HCT116 (cell line): ENCODE measurements around the gene FNDC4. TPM values are rescaled to one million over a fixed set of nuclear protein-coding genes. Genes with fewer than 3 reads are reported as not detected.

ENCODE experiments used
- ATAC-seq: fragments of 200-7000 bp; cut with Tn5 transposase; 2 replicates; pipeline ENCODE4 v1.9.1; 2020; ENCODE audit warnings: mild to moderate bottlenecking, moderate library complexity
- BruUV-seq: library from RNA; stranded (reverse); fragments of 400-500 nt; replicated peaks from 2 replicates; lab custom pipeline; 2021; lab: Mats Ljungman, UMichigan
- CTCF ChIA-PET: fragments of 300-600 bp; sonication (Branson Sonifier 250); formaldehyde crosslinking; loops from one replicate; lab custom pipeline; 2021; ENCODE audit warnings: antibody characterized with exemption; lab: Charles Lee
- POLR2A ChIA-PET: fragments of 300-600, 350-600 bp; sonication (Branson Sonifier 250); formaldehyde crosslinking; loops from one replicate; lab custom pipeline; 2021; ENCODE audit warnings: antibody characterized with exemption; lab: Charles Lee
- RAD21 ChIA-PET, 2 experiments: fragments of 300-600 bp; sonication (Branson Sonifier 250); formaldehyde crosslinking; loops; one replicate each; lab custom pipeline; 2023; ENCODE audit warnings: low total read pairs in 2 of 2; ENCODE audit not compliant: uncharacterized antibody in 2 of 2, unreplicated experiment in 2 of 2, low non-redundant PET in 1 of 2; lab: Charles Lee
- DNase-seq: peaks from one replicate; pipeline ENCODE4 v3.0.0-alpha.2; 2010; ENCODE audit warnings: low read depth, low spot score
- H2AFZ ChIP-seq: fragments of 200-600 bp; shearing (Covaris generic), sonication (generic); 2 replicates; pipeline ENCODE4 v1.6.1; 2017; ENCODE audit warnings: low read depth, mixed run types, mixed read lengths, antibody characterized with exemption, low read length; ENCODE audit not compliant: poor library complexity, severe bottlenecking
- H3K27ac ChIP-seq: 2 replicates; pipeline ENCODE4 v1.5.1; 2012; ENCODE audit warnings: low read depth, low read length
- H3K27me3 ChIP-seq: fragments of 200-600 bp; sonication (generic); 2 replicates; pipeline ENCODE4 v1.6.1; 2016; ENCODE audit warnings: mixed run types, low read length, mixed read lengths; ENCODE audit not compliant: insufficient read depth
- H3K36me3 ChIP-seq, 2 experiments: fragments of 200-500 bp in 1 of 2; fragments of 200-600 bp in 1 of 2; sonication (Bioruptor generic) in 1 of 2; sonication (generic) in 1 of 2; 2 replicates each; pipeline versions ENCODE4 v1.5.1 to v1.6.1; 2014 to 2016; ENCODE audit warnings: low read length in 2 of 2, inconsistent platforms in 1 of 2, mixed read lengths in 1 of 2, mixed run types in 1 of 2; ENCODE audit not compliant: insufficient read depth in 2 of 2, control insufficient read depth in 1 of 2
- H3K4me1 ChIP-seq, 2 experiments: fragments of 200-600 bp in 1 of 2; sonication (generic) in 1 of 2; 2 replicates each; pipeline versions ENCODE4 v1.5.1 to v1.6.1; 2012 to 2017; ENCODE audit warnings: low read length in 2 of 2, inconsistent platforms in 1 of 2, mild to moderate bottlenecking in 1 of 2, mixed read lengths in 1 of 2, mixed run types in 1 of 2, moderate library complexity in 1 of 2; ENCODE audit not compliant: insufficient read depth in 2 of 2, control insufficient read depth in 1 of 2
- H3K4me2 ChIP-seq: fragments of 200-600 bp; sonication (generic); 2 replicates; pipeline ENCODE4 v1.6.1; 2017; ENCODE audit warnings: mixed run types, low read length, mixed read lengths
- H3K4me3 ChIP-seq, 2 experiments: fragments of 200-600 bp in 1 of 2; sonication (generic) in 1 of 2; replicated peaks in 1 of 2; 2 replicates each; pipeline ENCODE4 v1.5.1; 2011 to 2016; ENCODE audit warnings: low read length in 2 of 2, control low read depth in 1 of 2, low read depth in 1 of 2, mild to moderate bottlenecking in 1 of 2, mixed read lengths in 1 of 2, mixed run types in 1 of 2
- H3K79me2 ChIP-seq: fragments of 200-600 bp; sonication (generic); 2 replicates; pipeline ENCODE4 v1.6.1; 2017; ENCODE audit warnings: mild to moderate bottlenecking, mixed run types, low read length, moderate library complexity, mixed read lengths; ENCODE audit not compliant: insufficient read depth
- H3K9ac ChIP-seq: fragments of 200-600 bp; sonication (generic); 2 replicates; pipeline ENCODE4 v1.6.1; 2016; ENCODE audit warnings: low read length, mixed read lengths
- H3K9me2 ChIP-seq: fragments of 200-600 bp; sonication (generic), shearing (Covaris generic); 2 replicates; pipeline ENCODE4 v1.6.1; 2017; ENCODE audit warnings: mixed run types, mild to moderate bottlenecking, moderate library complexity; ENCODE audit not compliant: insufficient read depth
- H3K9me3 ChIP-seq, 2 experiments: fragments of 200-500 bp in 1 of 2; fragments of 200-600 bp in 1 of 2; sonication (Bioruptor generic) in 1 of 2; sonication (generic) in 1 of 2; 2 replicates each; pipeline ENCODE4 v1.6.1; 2014 to 2017; ENCODE audit warnings: low read length in 2 of 2, mixed read lengths in 2 of 2, inconsistent platforms in 1 of 2, low read depth in 1 of 2, mild to moderate bottlenecking in 1 of 2, mixed run types in 1 of 2, moderate library complexity in 1 of 2; ENCODE audit not compliant: control insufficient read depth in 1 of 2, insufficient read depth in 1 of 2
- H4K20me1 ChIP-seq: fragments of 200-600 bp; sonication (generic), shearing (Covaris generic); 2 replicates; pipeline ENCODE4 v1.6.1; 2017; ENCODE audit warnings: mixed run types, mild to moderate bottlenecking, moderate library complexity; ENCODE audit not compliant: insufficient read depth
- FOSL1 ChIP-seq: IDR thresholded peaks from 2 replicates; pipeline ENCODE4 v1.6.1; 2012; ENCODE audit warnings: low read depth
- POLR2AphosphoS5 ChIP-seq: IDR thresholded peaks from 2 replicates; pipeline ENCODE4 v1.6.1; 2011; ENCODE audit warnings: mild to moderate bottlenecking, low read depth, low read length, moderate library complexity
- RAD21 ChIP-seq: IDR thresholded peaks from 2 replicates; pipeline ENCODE4 v1.6.1; 2012; ENCODE audit warnings: low read depth, mild to moderate bottlenecking
- ZNF274 ChIP-seq: fragments of 200-500 bp; sonication (Bioruptor generic); IDR thresholded peaks from 2 replicates; pipeline ENCODE4 v1.6.1; 2014; ENCODE audit warnings: mild to moderate bottlenecking, low read depth, low read length, inconsistent platforms
- intact Hi-C: fragments of 100-400 bp; cut with micrococcal nuclease; formaldehyde crosslinking; loops from 2 replicates; pipeline ENCODE4 v1.10.0; 2022
- total RNA-seq: library from RNA; stranded (reverse); gene quantifications from one replicate; pipeline ENCODE4 v1.2.1, GENCODE V29; 2021; ENCODE audit not compliant: unreplicated experiment
- TF ChIP-seq, protein P1 (sequence below): IDR thresholded peaks from 2 replicates; pipeline ENCODE4 v1.6.1; 2012
- TF ChIP-seq, protein P2 (sequence below): IDR thresholded peaks from 2 replicates; pipeline ENCODE4 v1.6.1; 2011; ENCODE audit warnings: mild to moderate bottlenecking, low read length, moderate library complexity; ENCODE audit not compliant: insufficient replicate concordance; ENCODE audit errors: extremely low read depth

FNDC4 gene
- total RNA-seq, 1 experiment from 2014 or later = 3.3 TPM

DNA sequence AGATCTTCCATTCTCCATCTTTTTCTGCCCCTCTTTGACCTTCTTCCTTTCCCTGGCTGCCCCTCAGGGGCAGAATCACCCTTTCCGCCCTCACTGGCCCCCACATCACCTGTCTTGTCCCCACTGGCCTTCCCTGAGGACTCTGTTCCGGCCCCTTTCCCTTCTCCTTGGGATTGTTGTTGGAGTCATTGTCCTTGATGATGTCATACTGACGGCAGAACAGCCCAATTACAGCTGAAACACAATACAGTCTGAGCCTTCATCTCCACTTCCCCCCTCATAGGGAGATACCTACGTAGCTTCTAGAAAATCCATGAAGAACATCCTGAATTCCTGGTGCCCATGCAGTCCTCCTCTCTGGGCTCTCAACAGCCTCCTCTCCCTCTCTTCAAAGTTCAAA lies 2.4 kb downstream of the FNDC4 start:
- intact Hi-C loops = no loop called here
- H3K79me2 ChIP-seq = no peaks in the 10 kb centered on the region
- ChIA-PET RAD21 (no interaction called here), POLR2A (no interaction called here), CTCF (no interaction called here)
- no TSS peak for BruUV-seq
- no peaks in the 10 kb centered on the region for H4K20me1 ChIP-seq
- peaks cover 8 to 27% of the 10 kb centered on the region in 2 experiments for H3K4me1 ChIP-seq
- TF ChIP-seq, protein P1, sequence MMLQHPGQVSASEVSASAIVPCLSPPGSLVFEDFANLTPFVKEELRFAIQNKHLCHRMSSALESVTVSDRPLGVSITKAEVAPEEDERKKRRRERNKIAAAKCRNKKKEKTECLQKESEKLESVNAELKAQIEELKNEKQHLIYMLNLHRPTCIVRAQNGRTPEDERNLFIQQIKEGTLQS = no peak
- TF ChIP-seq ZNF274 (no peak), POLR2AphosphoS5 (no peak), FOSL1 (no peak), RAD21 (no peak)
- TF ChIP-seq, protein P2, sequence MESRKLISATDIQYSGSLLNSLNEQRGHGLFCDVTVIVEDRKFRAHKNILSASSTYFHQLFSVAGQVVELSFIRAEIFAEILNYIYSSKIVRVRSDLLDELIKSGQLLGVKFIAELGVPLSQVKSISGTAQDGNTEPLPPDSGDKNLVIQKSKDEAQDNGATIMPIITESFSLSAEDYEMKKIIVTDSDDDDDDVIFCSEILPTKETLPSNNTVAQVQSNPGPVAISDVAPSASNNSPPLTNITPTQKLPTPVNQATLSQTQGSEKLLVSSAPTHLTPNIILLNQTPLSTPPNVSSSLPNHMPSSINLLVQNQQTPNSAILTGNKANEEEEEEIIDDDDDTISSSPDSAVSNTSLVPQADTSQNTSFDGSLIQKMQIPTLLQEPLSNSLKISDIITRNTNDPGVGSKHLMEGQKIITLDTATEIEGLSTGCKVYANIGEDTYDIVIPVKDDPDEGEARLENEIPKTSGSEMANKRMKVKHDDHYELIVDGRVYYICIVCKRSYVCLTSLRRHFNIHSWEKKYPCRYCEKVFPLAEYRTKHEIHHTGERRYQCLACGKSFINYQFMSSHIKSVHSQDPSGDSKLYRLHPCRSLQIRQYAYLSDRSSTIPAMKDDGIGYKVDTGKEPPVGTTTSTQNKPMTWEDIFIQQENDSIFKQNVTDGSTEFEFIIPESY = no peak
- no peak for ATAC-seq
- 0 out of 2 replicates have a peak, but pooled peaks cover 6% of the 10 kb centered on the region for H3K27me3 ChIP-seq
- H3K9me3 ChIP-seq = no peaks in the 10 kb centered on the region
- no peak overlapping the region for H2AFZ ChIP-seq
- no peak for DNase-seq
- no peak overlapping the region for H3K4me3 ChIP-seq
- no peak overlapping the region for H3K9ac ChIP-seq
- no peak overlapping the region for H3K27ac ChIP-seq
- no peaks in the 10 kb centered on the region for H3K9me2 ChIP-seq
- H3K4me2 ChIP-seq = no peak overlapping the region
- H3K36me3 ChIP-seq = no peaks in the 10 kb centered on the region
